Muscle layer of duodenum (tissue), 2 donors: ENCODE data around the gene PRR3.

Experiments used
- H3K27ac ChIP-seq: one replicate; pipeline ENCODE4 v1.7.0; 2013; ENCODE audit warnings: mild to moderate bottlenecking, low read length
- H3K27me3 ChIP-seq: one replicate; pipeline ENCODE4 v1.7.0; 2013; ENCODE audit warnings: low read depth, mild to moderate bottlenecking, control low read depth, low read length
- H3K36me3 ChIP-seq, 2 donors: one replicate each; pipeline ENCODE4 v1.7.0; 2013; ENCODE audit warnings: low read length in 2 of 2, control low read depth in 1 of 2, mild to moderate bottlenecking in 1 of 2; ENCODE audit not compliant: insufficient read depth in 2 of 2, control insufficient read depth in 1 of 2
- H3K4me1 ChIP-seq, 2 donors: one replicate each; pipeline ENCODE4 v1.7.0; 2013; ENCODE audit warnings: low read length in 2 of 2, mild to moderate bottlenecking in 2 of 2, control low read depth in 1 of 2, moderate library complexity in 1 of 2; ENCODE audit not compliant: insufficient read depth in 2 of 2, control insufficient read depth in 1 of 2
- H3K4me3 ChIP-seq, 2 donors: one replicate each; pipeline ENCODE4 v1.7.0; 2013; ENCODE audit warnings: low read length in 2 of 2, low read depth in 1 of 2, mild to moderate bottlenecking in 1 of 2
- H3K9me3 ChIP-seq, 2 donors: one replicate each; pipeline ENCODE4 v1.7.0; 2013; ENCODE audit warnings: low read length in 2 of 2, control low read depth in 1 of 2, mild to moderate bottlenecking in 1 of 2; ENCODE audit not compliant: control insufficient read depth in 1 of 2
- donor health status: healthy.

Gene PRR3

DNA sequence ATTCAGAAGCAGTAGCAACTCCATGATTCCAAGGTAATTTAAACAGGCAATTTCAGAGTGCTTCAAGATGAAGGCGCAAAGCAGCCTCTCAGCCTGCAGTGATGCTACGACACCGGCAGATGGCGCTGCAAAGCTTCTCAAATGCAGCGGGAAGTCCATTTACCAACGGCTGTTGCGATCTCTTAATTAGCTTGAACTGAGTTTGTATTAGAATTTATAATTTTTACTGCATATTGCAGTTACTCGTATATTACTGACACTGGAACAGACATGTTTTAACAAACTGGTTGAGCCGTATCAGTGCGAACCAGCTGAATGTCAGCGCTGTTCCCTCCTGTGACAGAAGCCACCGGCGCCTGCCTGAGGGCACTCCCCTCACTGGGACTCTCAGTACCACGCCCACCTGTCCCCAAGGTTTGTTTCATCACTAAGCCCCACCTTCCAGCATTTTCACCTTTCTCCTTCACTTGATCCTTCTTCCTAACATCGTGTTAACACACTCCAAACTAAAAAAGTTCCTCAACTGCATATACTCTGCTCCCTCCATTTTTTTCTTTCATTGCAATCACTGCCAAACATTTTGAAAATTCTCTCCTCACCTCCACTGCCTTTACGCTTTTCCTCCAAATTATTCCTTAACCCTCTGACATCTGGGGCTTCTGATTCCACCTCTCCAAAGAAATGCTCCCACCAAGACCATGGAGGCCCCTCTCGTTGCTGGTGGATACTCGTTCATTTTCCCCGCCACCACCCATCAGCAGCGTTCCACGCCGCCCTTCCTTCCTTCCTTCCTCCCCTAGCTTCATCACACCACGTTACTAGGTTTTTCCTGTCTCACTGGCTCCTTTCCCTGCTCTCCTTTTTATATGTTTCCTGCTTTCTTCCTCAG, 15.3 kb upstream of the PRR3 start:
- Histone ChIP-seq H3K27ac (no peak overlapping the region), H3K9me3 (no peaks in the 10 kb centered on the region), H3K36me3 (peaks cover 4 to 14% of the 10 kb centered on the region in 2 donors), H3K4me3 (peak overlapping the region; percentile 41 to 52), H3K4me1 (peaks cover 0 to 4% of the 10 kb centered on the region in 2 donors), H3K27me3 (no peaks in the 10 kb centered on the region)

DNA sequence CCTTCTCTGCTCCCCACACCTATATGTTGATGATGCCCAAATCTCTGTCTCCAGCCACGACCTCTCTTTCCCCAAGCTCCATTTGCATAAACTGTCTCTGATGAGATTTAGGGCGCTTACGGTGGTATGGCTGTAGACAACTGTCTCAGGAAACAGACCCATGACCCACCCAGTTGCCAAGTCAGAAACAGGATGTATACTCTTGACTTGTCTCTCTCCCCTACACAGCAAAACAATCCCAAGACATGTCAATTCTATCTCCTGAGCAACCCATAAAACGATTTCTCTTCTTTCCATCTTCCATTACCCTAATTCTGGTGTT, 14.7 kb upstream of the PRR3 start:
- Histone ChIP-seq H3K4me3 (peak overlapping the region in 1 of 2 donors; percentile 52), H3K36me3 (peaks cover 10 to 20% of the 10 kb centered on the region in 2 donors), H3K27me3 (no peaks in the 10 kb centered on the region), H3K4me1 (peaks cover 0 to 4% of the 10 kb centered on the region in 2 donors), H3K27ac (no peak overlapping the region), H3K9me3 (no peaks in the 10 kb centered on the region)

DNA sequence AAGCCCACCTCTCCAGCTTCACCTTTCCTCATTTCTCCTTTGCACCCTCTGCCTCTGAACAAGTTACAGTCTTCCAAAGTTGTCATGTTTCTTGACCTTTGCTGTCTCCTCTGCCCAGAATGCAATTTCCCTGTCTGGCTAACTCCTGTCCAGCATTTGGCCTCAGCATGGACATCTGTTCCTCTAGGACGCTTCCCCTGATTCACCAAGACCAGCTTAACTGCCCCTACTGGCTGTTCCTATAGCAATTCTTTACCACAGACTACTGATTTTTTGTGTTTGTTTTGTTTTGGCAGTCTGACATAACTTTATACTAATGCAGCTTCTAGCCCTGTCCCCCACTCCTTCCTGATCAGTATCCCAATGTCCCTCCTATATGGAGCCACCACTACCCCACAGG, 14.2 kb upstream of the PRR3 start:
- Histone ChIP-seq H3K9me3 (no peaks in the 10 kb centered on the region), H3K27me3 (no peaks in the 10 kb centered on the region), H3K4me3 (no peak overlapping the region), H3K4me1 (peaks cover 0 to 4% of the 10 kb centered on the region in 2 donors), H3K36me3 (peaks cover 13 to 23% of the 10 kb centered on the region in 2 donors), H3K27ac (no peak overlapping the region)

DNA sequence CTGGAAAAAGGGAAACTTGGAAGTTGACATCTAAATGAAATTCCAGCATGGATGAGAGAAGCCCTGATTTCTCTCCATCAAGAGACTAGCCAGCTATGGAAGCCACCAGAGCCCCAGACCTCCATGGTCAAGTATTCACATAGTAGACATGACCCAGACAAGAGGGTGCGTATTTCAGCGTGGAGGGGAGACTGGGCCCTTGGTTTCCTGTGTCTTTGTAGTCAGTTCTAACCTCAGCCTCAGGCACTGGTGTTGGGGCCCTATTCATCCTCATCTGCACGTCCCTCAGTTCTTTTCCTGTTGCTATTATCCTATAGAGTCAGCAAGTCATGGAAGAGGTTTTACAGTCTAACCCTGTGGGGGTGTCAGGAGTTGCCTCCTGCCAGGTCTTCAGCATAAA, 13.3 kb upstream of the PRR3 start:
- Histone ChIP-seq H3K9me3 (no peaks in the 10 kb centered on the region), H3K4me1 (peaks cover 0 to 4% of the 10 kb centered on the region in 2 donors), H3K27ac (no peak overlapping the region), H3K4me3 (no peak overlapping the region), H3K36me3 (peaks cover 19 to 30% of the 10 kb centered on the region in 2 donors), H3K27me3 (no peaks in the 10 kb centered on the region)

DNA sequence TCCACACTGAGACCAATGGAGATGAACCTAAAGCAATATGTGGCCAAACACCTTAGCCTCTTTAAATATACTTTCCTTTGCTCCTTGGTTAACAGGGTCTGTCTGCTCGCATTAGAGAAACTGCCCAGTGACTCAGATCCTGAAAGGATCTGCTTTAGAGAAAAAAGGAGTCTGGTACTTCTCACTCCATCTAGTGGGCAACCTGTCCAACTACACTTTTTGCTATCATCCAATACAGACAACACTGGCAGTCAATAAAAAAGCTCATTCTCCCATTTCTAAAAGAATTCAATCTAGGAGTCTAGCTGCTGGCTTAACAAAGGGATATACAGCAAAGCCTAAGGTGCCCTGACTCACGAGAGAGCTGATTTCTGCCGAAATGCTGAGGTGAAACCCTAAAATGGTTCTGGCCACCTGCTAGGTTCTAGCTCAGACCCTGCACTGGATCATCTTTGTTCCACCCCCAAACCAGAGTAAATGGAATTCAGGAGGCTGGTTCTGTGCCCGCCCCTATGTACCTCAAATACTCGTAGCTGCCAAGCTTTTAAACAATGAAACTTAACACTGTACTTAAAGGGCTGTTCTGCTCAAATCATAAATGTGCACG, 12.3 kb upstream of the PRR3 start:
- Histone ChIP-seq H3K4me3 (no peak overlapping the region), H3K36me3 (peaks cover 19 to 37% of the 10 kb centered on the region in 2 donors), H3K27me3 (no peaks in the 10 kb centered on the region), H3K4me1 (peaks cover 0 to 4% of the 10 kb centered on the region in 2 donors), H3K27ac (no peak overlapping the region), H3K9me3 (no peaks in the 10 kb centered on the region)

DNA sequence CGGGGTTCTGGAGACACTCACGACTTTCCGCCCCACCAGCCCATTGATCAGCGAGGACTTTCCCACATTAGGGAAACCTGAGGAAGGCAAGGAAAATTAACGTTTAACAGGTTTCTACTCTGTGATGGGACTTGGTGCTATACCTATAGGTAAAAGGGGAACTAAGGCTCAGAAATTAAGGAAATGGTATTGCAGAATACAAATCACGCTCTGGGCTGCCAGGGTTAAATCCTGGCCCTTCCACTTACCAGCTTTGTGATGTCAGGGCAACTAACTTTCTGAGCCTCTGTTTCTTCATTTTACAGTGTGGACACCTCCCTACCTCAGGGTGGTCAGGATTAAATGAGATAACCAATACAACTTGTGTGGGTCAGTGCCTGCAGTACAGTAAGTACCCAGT, 9.6 kb upstream of the PRR3 start:
- Histone ChIP-seq H3K36me3 (peaks cover 32 to 61% of the 10 kb centered on the region in 2 donors), H3K9me3 (no peaks in the 10 kb centered on the region)

DNA sequence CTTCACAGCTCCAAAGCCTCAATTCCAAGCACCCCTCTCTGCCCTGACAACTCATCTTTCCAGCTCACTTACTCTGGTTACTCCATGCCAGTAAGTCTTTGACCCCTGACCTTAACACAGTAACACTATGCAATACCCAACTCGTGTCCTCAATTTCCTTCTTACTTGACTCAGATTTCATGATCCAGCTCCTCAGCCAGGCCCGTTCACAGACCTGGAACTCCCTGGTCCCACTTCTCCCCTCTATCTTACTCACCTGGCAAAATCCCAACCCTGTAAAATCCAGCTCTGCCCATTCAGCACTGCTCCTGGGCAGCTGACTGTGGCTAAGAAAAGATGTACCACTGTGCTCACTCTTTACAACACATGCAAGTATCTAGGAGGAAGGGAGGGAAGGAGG, 8.7 kb upstream of the PRR3 start:
- Histone ChIP-seq H3K36me3 (peaks cover 41 to 70% of the 10 kb centered on the region in 2 donors), H3K4me1 (peaks cover 0 to 4% of the 10 kb centered on the region in 2 donors), H3K27ac (no peak overlapping the region)

More for the DNA sequence above, 9.6 kb upstream of the PRR3 start:
- H3K27ac ChIP-seq, result no peak overlapping the region
- H3K4me3 ChIP-seq, result no peak overlapping the region
- no peaks in the 10 kb centered on the region for H3K27me3 ChIP-seq
- H3K4me1 ChIP-seq, result peaks cover 0 to 4% of the 10 kb centered on the region in 2 donors

DNA sequence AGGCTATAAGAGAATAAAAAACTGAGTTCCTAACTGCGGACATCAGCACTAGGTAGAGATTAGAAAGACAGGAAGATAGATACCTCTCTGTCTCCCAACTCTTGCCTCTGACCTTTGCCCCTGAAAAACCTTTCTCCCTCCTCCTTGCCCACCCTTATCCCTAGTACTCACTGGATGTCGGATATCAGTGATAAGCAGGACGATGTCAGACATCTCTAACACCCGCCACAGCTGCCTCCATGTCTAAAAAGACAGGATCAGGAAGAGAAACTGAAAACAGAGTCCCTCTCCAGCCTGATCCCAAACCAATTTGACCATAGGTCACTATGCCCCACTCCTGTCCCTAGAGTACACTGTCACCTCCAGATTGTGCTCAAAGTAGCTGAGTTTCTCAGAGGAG, 2.7 kb upstream of the PRR3 start:
- H3K36me3 ChIP-seq, result peaks cover 32 to 45% of the 10 kb centered on the region in 2 donors
- H3K4me3 ChIP-seq, result peak overlapping the region; percentile 99
- peaks cover 7 to 14% of the 10 kb centered on the region in 2 donors for H3K4me1 ChIP-seq
- no peak overlapping the region for H3K27ac ChIP-seq
- H3K9me3 ChIP-seq, result no peaks in the 10 kb centered on the region
- H3K27me3 ChIP-seq, result no peaks in the 10 kb centered on the region

More for the DNA sequence above, 8.7 kb upstream of the PRR3 start:
- Histone ChIP-seq H3K27me3 (no peaks in the 10 kb centered on the region), H3K9me3 (no peaks in the 10 kb centered on the region), H3K4me3 (no peak overlapping the region)

DNA sequence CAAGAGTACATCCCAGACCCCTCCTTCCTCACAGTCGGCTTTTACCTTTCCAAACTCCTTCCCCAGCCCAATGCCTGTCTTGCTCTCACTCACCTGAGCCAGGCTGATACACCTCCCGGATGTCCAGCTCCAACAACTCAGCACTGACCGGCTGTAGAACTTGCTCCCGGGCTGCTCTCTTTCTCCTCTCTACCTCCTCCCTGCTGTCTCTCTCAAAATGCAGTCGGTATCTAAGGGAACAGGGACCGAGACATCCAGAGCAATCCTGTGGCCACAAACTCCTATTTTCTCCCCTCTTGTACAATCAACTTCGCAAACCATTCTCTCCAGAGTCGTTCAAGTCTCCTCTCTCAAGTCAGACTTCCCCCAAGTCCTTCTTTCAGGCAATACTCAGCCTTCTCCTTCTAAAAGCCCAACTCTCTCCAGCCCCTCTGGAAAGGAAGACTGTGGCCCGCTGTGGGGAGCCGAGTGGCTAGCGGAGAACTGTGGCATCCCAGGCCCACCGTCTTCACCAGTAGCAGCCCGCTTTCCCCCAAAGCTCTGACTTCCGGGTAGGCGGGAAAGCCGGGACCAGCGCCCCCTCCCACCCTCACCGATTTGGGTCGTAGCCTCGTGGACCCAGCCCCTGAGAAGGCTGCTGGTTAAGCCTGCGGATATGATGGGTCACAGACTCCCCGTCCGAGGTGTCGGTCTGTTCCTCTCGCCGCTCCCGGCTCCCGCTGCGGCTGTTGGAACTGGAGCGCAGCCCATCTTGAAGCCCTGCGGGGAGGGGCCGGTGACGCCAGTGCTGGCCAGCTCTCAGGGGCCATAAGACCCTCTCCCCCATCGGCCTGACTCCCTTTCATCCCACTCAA, 1.9 kb upstream of the PRR3 start:
- no peaks in the 10 kb centered on the region for H3K27me3 ChIP-seq
- peaks cover 7 to 14% of the 10 kb centered on the region in 2 donors for H3K4me1 ChIP-seq
- H3K27ac ChIP-seq, result peak overlapping the region; percentile 95
- peak overlapping the region; percentile 99 for H3K4me3 ChIP-seq
- no peaks in the 10 kb centered on the region for H3K9me3 ChIP-seq
- H3K36me3 ChIP-seq, result peaks cover 30 to 40% of the 10 kb centered on the region in 2 donors

DNA sequence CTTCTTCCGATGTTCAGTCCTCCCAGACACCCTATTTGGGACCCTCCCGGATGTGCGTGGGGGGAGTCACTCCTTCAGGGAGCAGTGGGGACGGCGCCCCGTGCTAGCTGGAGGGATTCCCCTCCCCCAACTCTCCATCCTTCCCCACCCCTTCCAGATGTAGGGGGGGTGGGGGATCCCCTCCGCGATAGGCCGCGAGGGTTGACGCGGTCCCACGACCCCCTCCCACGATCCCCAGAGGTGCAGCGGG, 1.4 kb upstream of the PRR3 start:
- peak overlapping the region; percentile 99 for H3K4me3 ChIP-seq
- H3K4me1 ChIP-seq, result peaks cover 7 to 14% of the 10 kb centered on the region in 2 donors
- peak overlapping the region; percentile 95 for H3K27ac ChIP-seq
- no peaks in the 10 kb centered on the region for H3K27me3 ChIP-seq
- H3K9me3 ChIP-seq, result no peaks in the 10 kb centered on the region
- peaks cover 27 to 35% of the 10 kb centered on the region in 2 donors for H3K36me3 ChIP-seq
